Karpas-422 (cell line): Measurements from ENCODE around the gene WWOX. TPM values are rescaled to one million over a fixed set of nuclear protein-coding genes. Genes with fewer than 3 reads are reported as not detected.

Source experiments
- DNase-seq: peaks from one replicate; pipeline ENCODE4 v3.0.0-alpha.2; 2015
- H2AFZ ChIP-seq: fragments of 200-600 bp; sonication (generic); 2 replicates; pipeline ENCODE4 v1.6.1; 2014; ENCODE audit warnings: antibody characterized with exemption, low read length, mixed read lengths
- H3K27ac ChIP-seq: fragments of 200-600 bp; sonication (generic); 2 replicates; pipeline ENCODE4 v1.5.1; 2014; ENCODE audit warnings: mild to moderate bottlenecking, low read length, moderate library complexity
- H3K27me3 ChIP-seq: fragments of 200-600 bp; sonication (generic); 2 replicates; pipeline ENCODE4 v1.6.1; 2014; ENCODE audit warnings: low read length, mixed read lengths
- H3K36me3 ChIP-seq: fragments of 200-600 bp; sonication (generic); 2 replicates; pipeline ENCODE4 v1.6.1; 2014; ENCODE audit warnings: low read length, mixed read lengths; ENCODE audit not compliant: insufficient read depth
- H3K4me1 ChIP-seq: fragments of 200-600 bp; sonication (generic); 2 replicates; pipeline ENCODE4 v1.6.1; 2014; ENCODE audit warnings: mild to moderate bottlenecking, low read length, mixed read lengths
- H3K4me2 ChIP-seq: fragments of 200-600 bp; sonication (generic); 2 replicates; pipeline ENCODE4 v1.6.1; 2014; ENCODE audit warnings: low read length, low read depth, mild to moderate bottlenecking; ENCODE audit not compliant: poor library complexity, severe bottlenecking
- H3K4me3 ChIP-seq: fragments of 200-600 bp; sonication (generic); 2 replicates; pipeline ENCODE4 v1.5.1; 2014; ENCODE audit warnings: mild to moderate bottlenecking, antibody characterized with exemption, low read length, mixed read lengths
- H3K79me2 ChIP-seq: fragments of 200-600 bp; sonication (generic); 2 replicates; pipeline ENCODE4 v1.6.1; 2014; ENCODE audit warnings: mild to moderate bottlenecking, low read length, mixed read lengths
- H3K9ac ChIP-seq: fragments of 200-600 bp; sonication (generic); 2 replicates; pipeline ENCODE4 v1.6.0; 2014; ENCODE audit warnings: low read length
- H3K9me2 ChIP-seq: fragments of 200-600 bp; sonication (generic), shearing (Covaris generic); replicated peaks from 2 replicates; pipeline ENCODE4 v1.6.0; 2014; ENCODE audit warnings: mild to moderate bottlenecking, low read length, moderate library complexity; ENCODE audit not compliant: insufficient read depth
- H3K9me3 ChIP-seq: fragments of 300-700, 200-600 bp; sonication (generic); 2 replicates; pipeline ENCODE4 v1.6.1; 2014; ENCODE audit warnings: low read length, mixed read lengths
- H4K20me1 ChIP-seq: fragments of 200-600 bp; sonication (generic); 2 replicates; pipeline ENCODE4 v1.6.1; 2014; ENCODE audit warnings: mild to moderate bottlenecking, antibody characterized with exemption, low read length, low read depth; ENCODE audit not compliant: insufficient read depth
- total RNA-seq: library from RNA; depleted of rRNA; stranded (reverse); fragments of >200 nt; shearing (Covaris generic); gene quantifications from 2 replicates; pipeline ENCODE4 v1.2.3, GENCODE V29; 2014; ENCODE audit warnings: low replicate concordance

The WWOX gene
- total RNA-seq, 1 experiment from 2014 or later = 66.2 TPM

- no peaks in the 10 kb centered on the region for H3K9me2 ChIP-seq
- H3K4me3 ChIP-seq = no peak overlapping the region
- H3K27me3 ChIP-seq = no peaks in the 10 kb centered on the region
- H4K20me1 ChIP-seq = no peaks in the 10 kb centered on the region
- no peak overlapping the region for H3K4me2 ChIP-seq
- H3K9me3 ChIP-seq = peaks cover 5% of the 10 kb centered on the region; the same call in 1 of the 2 replicates
- no peaks in the 10 kb centered on the region for H3K36me3 ChIP-seq
- no peak for DNase-seq
- H3K27ac ChIP-seq = no peak overlapping the region
- no peaks in the 10 kb centered on the region for H3K79me2 ChIP-seq
- H3K9ac ChIP-seq = no peak overlapping the region
- H3K4me1 ChIP-seq = no peaks in the 10 kb centered on the region
- H2AFZ ChIP-seq = no peak overlapping the region
Observed at GRCh38 chr16:78715106-78715505, 615.7 kb downstream of the WWOX start.

- no peak overlapping the region for H3K4me2 ChIP-seq
- no peak overlapping the region for H3K27ac ChIP-seq
- no peaks in the 10 kb centered on the region for H4K20me1 ChIP-seq
- no peak for DNase-seq
- peaks cover 5% of the 10 kb centered on the region; the same call in 1 of the 2 replicates for H3K9me3 ChIP-seq
- H3K27me3 ChIP-seq = no peaks in the 10 kb centered on the region
- no peak overlapping the region for H3K9ac ChIP-seq
- no peaks in the 10 kb centered on the region for H3K36me3 ChIP-seq
- H3K4me3 ChIP-seq = no peak overlapping the region
- H3K9me2 ChIP-seq = no peaks in the 10 kb centered on the region
- H2AFZ ChIP-seq = no peak overlapping the region
- H3K79me2 ChIP-seq = no peaks in the 10 kb centered on the region
- H3K4me1 ChIP-seq = no peaks in the 10 kb centered on the region
Observed at GRCh38 chr16:78715673-78716072, 616.2 kb downstream of the WWOX start.

- H3K79me2 ChIP-seq = no peaks in the 10 kb centered on the region
- H3K9me2 ChIP-seq = no peaks in the 10 kb centered on the region
- H3K4me2 ChIP-seq = no peak overlapping the region
- no peaks in the 10 kb centered on the region for H3K4me1 ChIP-seq
- no peaks in the 10 kb centered on the region for H4K20me1 ChIP-seq
- no peak overlapping the region for H3K4me3 ChIP-seq
- no peak for DNase-seq
- peaks cover 9% of the 10 kb centered on the region; the same call in 1 of the 2 replicates for H3K9me3 ChIP-seq
- no peak overlapping the region for H2AFZ ChIP-seq
- no peak overlapping the region for H3K27ac ChIP-seq
- H3K9ac ChIP-seq = no peak overlapping the region
- no peaks in the 10 kb centered on the region for H3K36me3 ChIP-seq
- H3K27me3 ChIP-seq = no peaks in the 10 kb centered on the region
Observed at GRCh38 chr16:78718141-78718540, 618.7 kb downstream of the WWOX start.

GRCh38 chr16:78720416-78720815 lies 621.0 kb downstream of the WWOX start:
- no peaks in the 10 kb centered on the region for H3K4me1 ChIP-seq
- no peaks in the 10 kb centered on the region for H3K36me3 ChIP-seq
- DNase-seq = no peak
- H3K27ac ChIP-seq = no peak overlapping the region
- H3K4me2 ChIP-seq = no peak overlapping the region
- no peaks in the 10 kb centered on the region for H3K79me2 ChIP-seq
- no peaks in the 10 kb centered on the region for H4K20me1 ChIP-seq
- no peak overlapping the region for H3K9ac ChIP-seq
- no peak overlapping the region for H2AFZ ChIP-seq
- no peaks in the 10 kb centered on the region for H3K9me2 ChIP-seq
- no peak overlapping the region for H3K4me3 ChIP-seq
- H3K27me3 ChIP-seq = no peaks in the 10 kb centered on the region
- peaks cover 7% of the 10 kb centered on the region for H3K9me3 ChIP-seq

- H3K9me3 ChIP-seq = peaks cover 31% of the 10 kb centered on the region
- no peak overlapping the region for H3K4me3 ChIP-seq
- no peaks in the 10 kb centered on the region for H3K9me2 ChIP-seq
- H3K9ac ChIP-seq = no peak overlapping the region
- no peak for DNase-seq
- H3K27ac ChIP-seq = no peak overlapping the region
- H3K4me1 ChIP-seq = no peaks in the 10 kb centered on the region
- H2AFZ ChIP-seq = no peak overlapping the region
- H3K27me3 ChIP-seq = no peaks in the 10 kb centered on the region
- no peaks in the 10 kb centered on the region for H3K79me2 ChIP-seq
- H4K20me1 ChIP-seq = no peaks in the 10 kb centered on the region
- no peak overlapping the region for H3K4me2 ChIP-seq
- H3K36me3 ChIP-seq = no peaks in the 10 kb centered on the region
Observed at GRCh38 chr16:78727536-78727935, 628.1 kb downstream of the WWOX start.

GRCh38 chr16:78729687-78730086 lies 630.2 kb downstream of the WWOX start:
- H2AFZ ChIP-seq = no peak overlapping the region
- H3K9me2 ChIP-seq = no peaks in the 10 kb centered on the region
- no peak for DNase-seq
- no peaks in the 10 kb centered on the region for H3K27me3 ChIP-seq
- no peak overlapping the region for H3K4me3 ChIP-seq
- no peaks in the 10 kb centered on the region for H4K20me1 ChIP-seq
- H3K79me2 ChIP-seq = no peaks in the 10 kb centered on the region
- H3K9ac ChIP-seq = no peak overlapping the region
- no peaks in the 10 kb centered on the region for H3K36me3 ChIP-seq
- no peak overlapping the region for H3K27ac ChIP-seq
- H3K4me2 ChIP-seq = no peak overlapping the region
- H3K9me3 ChIP-seq = peaks cover 28% of the 10 kb centered on the region
- H3K4me1 ChIP-seq = no peaks in the 10 kb centered on the region

GRCh38 chr16:78731785-78732184 lies 632.3 kb downstream of the WWOX start:
- Histone ChIP-seq H3K27ac (no peak overlapping the region), H2AFZ (no peak overlapping the region), H3K4me3 (no peak overlapping the region), H3K9me2 (no peaks in the 10 kb centered on the region), H3K79me2 (no peaks in the 10 kb centered on the region), H3K4me2 (no peak overlapping the region), H3K4me1 (no peaks in the 10 kb centered on the region), H3K9ac (no peak overlapping the region), H3K9me3 (peaks cover 34% of the 10 kb centered on the region), H3K36me3 (no peaks in the 10 kb centered on the region), H3K27me3 (no peaks in the 10 kb centered on the region), H4K20me1 (no peaks in the 10 kb centered on the region)
- no peak for DNase-seq

- Histone ChIP-seq H4K20me1 (no peaks in the 10 kb centered on the region), H3K79me2 (no peaks in the 10 kb centered on the region), H3K9me3 (peaks cover 35% of the 10 kb centered on the region), H3K27me3 (no peaks in the 10 kb centered on the region), H3K27ac (no peak overlapping the region), H3K9ac (no peak overlapping the region), H3K4me2 (no peak overlapping the region), H3K4me3 (no peak overlapping the region), H2AFZ (no peak overlapping the region), H3K36me3 (no peaks in the 10 kb centered on the region), H3K9me2 (no peaks in the 10 kb centered on the region), H3K4me1 (no peaks in the 10 kb centered on the region)
- no peak for DNase-seq
Observed at GRCh38 chr16:78732696-78733095, 633.2 kb downstream of the WWOX start.

GRCh38 chr16:78735337-78735736 lies 635.9 kb downstream of the WWOX start:
- no peak overlapping the region for H3K27ac ChIP-seq
- no peaks in the 10 kb centered on the region for H3K27me3 ChIP-seq
- H3K36me3 ChIP-seq = no peaks in the 10 kb centered on the region
- no peaks in the 10 kb centered on the region for H3K79me2 ChIP-seq
- H4K20me1 ChIP-seq = no peaks in the 10 kb centered on the region
- H3K4me3 ChIP-seq = no peak overlapping the region
- no peaks in the 10 kb centered on the region for H3K4me1 ChIP-seq
- H3K4me2 ChIP-seq = no peak overlapping the region
- DNase-seq = no peak
- no peak overlapping the region for H2AFZ ChIP-seq
- H3K9me2 ChIP-seq = no peaks in the 10 kb centered on the region
- H3K9ac ChIP-seq = no peak overlapping the region
- H3K9me3 ChIP-seq = peaks cover 29% of the 10 kb centered on the region
